CD4-positive, alpha-beta T cell treated with Interleukin-21 for 1 hour (primary cell): ENCODE data around the gene CDH10.

Source experiments
- DNase-seq: peaks from one replicate; pipeline ENCODE4 v3.0.0-alpha.2; 2020

The CDH10 gene

DNA sequence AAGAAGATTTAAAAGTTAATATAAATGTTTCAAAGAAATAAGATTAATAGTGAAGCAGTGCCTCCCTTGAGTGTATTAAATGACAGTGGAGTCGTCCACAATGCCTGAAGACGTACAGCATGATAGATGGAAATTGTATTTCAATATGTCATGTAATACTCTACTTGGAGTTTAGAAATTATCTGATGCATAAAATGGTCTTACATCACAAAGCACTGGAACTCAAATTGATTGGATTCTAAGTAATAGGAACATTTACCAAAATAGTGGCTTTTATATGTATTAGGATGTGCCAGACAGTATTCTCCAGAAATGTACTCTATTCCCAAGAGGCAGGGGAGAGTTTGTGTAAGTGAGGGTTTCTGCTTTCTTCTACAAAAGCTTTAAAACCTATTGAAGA lies 49.4 kb downstream of the CDH10 start:
- DNase-seq = no peak

DNA sequence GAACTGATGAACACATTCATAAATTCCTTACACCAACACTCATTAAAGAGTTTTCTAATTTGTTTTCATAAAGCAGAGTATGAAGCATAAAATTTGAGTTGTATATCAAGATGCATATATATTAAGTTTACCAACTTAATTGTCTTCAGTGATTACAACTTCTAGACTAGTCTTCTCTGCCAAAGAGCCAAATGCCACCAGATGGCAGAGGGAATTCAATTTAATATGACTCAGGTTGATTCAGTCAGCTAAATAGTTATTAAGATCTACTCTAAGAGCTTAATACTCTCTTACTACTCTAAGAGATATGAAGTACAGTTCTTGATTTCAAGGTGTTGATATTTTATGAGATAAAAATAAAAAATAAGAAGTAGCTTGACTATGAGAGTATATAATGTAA lies 53.4 kb downstream of the CDH10 start:
- DNase-seq = no peak

DNA sequence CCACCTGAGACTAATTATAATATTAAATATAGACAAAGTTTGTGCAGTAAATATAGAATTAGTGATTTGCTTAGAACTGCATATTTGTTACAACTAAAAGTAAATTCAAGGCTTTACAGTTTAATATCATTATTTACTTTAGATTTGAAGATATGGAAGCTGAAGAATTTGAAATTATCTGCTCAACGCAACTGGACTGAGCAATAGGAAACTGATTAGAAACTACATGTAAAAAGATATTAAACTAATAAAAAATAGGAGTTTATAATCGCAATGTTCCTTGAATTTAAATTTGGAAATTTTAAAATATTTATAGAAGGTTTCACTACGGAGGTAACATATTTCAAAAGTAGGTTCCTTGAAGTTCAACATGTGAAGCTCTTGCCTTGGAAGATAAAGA lies 55.2 kb downstream of the CDH10 start:
- no peak for DNase-seq

DNA sequence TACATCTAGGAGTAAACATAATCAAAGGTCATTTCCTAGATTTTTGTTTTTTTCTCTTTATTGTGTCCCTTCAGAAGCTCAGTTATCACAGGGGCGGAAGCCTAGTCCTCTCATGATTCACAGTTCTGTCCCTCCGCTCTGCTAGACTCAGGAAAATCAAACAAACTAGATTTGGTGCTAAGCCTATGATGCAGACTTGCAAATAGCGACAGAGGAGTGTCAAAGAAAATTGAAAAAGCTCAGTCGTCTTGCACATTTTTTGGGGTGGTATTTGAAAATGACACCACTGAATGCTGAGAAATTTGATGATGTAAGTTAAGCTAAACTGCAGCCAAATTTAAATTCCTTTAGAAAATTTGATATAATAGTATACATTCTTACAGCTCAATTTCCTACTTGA lies 59.0 kb downstream of the CDH10 start:
- no peak for DNase-seq

DNA sequence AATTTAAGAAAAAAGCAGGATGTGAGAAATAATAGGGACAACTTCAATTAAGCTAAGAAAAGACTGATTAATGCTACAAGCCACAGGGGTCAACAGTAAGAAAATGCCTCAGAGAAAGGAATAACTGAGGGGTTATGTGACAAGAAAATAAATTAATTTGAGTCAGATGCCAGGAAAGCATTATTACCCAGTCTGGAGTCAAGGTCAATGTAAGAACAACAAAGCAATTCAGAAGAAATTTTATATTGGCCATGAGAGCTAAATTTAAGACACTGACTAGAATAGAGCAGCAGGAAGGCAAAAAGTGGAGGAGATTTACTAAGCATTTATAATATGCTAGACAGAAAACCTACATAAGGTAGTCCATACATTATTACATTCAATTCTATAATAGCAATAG lies 73.5 kb downstream of the CDH10 start:
- DNase-seq = no peak

DNA sequence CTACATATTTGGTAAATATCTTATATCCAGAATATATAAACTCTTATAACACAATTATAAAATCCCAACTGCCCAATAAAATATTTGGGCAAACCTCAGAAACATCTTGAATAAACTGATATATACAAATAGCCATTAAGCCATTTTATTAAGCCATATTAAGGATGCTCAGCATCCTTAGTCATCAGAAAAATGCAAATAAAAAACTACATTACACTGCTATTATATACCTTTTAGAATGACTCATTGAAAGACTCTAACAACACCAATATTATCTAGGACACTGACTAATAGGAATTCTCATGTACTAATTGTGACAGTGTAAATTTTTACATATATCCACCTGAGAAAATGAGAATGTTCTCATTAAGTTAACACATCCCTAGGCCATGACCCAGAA lies 77.8 kb downstream of the CDH10 start:
- no peak for DNase-seq

DNA sequence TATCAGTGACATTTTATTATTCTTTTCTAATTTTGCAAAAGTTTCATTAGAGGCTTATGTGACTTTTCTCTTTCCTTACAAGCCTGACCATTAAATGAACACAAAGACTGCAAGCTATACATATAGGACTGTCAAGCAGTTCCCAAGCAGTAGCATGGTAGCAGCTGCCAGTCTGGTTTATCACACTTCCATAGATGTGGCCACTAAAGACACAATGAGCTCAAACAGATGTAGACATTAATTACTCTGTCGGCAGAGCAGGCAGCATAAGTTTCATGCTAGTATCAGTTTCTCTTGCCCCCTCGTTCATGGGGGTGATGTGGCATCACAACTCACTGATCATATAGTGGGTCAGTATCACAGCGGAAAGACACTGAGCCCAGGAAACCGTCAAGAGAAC lies 89.5 kb downstream of the CDH10 start:
- DNase-seq = no peak

DNA sequence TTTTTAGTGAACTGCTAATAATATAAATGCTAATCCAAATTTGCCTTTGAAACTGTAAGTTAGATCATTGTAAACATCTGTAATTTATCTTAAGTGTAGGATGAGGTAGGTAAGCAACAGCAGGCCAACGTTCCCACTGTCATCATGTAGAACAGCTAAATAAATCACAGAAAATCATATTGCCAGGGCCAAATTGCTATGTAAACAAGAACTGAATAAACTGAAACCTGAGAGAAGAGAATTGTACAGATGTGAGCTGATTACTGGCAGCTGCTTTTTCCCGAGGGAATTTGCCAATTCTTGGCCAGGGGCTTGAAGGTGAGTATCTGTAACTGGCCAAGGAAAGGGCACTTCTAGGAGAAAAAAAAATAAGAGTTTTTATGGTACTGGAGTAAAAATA lies 97.6 kb downstream of the CDH10 start:
- no peak for DNase-seq

DNA sequence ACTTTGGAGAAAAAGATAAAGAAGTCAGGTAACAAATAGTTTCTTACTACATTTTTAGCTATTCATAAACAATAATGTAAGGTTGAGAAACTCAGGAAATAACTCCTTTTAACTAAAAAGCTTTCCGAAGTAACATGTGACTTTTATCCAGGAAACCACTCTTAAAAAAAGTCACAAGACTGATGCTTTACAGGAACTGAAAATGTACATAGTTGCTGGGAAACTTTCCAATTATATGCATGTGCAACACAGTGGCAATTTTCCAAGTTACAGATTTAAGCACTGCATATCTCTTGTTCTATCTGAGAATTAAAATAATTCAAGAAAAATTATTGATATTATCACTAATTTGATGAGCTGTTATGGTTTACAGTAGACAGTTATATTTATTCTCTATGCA lies 105.2 kb downstream of the CDH10 start:
- no peak for DNase-seq

DNA sequence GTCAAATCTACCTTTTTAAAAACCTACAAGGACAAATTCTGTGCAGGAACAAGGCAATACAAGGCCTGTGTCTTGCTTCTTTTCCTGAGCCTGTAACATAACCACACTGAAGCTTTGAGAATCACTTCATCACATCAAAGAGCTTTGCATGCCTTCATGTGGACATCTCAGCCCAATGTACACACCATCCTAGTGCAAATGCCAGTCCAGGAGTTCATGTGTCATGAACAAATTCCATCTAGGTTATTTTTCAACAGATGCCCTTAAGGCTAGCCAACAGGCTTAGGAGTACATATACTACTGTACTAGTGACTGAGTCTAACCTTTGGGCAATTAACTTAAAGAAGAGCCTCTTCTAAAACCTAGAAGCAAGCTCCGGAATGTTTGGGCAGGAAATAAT lies 106.4 kb downstream of the CDH10 start:
- DNase-seq = no peak

DNA sequence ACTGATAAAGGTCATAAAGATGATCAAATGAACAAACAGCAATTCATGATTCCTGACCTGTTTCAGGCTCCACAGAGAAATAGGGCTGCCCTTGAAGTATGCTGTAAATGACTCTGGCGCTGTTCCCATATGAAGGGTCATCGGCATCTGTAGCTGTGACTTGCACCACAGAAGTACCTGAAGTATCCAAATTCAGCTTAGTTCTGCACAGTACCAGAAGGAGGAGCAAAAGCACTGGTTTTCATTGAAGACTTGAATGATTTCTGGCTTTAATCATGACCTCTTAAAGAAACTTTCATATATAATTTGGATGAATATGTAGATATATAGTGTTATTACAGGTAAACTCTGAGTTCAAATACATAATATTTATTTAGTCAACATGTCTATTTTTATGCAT lies 109.1 kb downstream of the CDH10 start:
- no peak for DNase-seq

DNA sequence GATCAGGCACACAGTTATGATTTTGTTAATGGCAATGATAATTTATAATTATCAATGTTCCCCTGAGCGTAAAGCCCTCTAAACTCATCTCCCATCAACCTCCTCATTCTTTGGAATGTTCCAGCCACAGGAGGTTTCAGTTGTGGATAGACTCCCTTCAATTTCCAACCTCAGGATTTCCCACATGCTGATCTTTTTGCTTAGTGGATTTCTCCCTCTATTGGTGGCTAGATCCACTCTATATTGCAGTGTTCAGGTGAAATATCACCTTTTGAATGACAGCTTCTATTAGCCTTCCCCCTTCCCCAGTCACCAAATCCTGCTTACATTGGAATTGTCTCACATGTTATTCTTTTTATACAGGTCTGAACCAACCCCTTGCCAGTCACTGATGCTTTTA lies 113.9 kb downstream of the CDH10 start:
- no peak for DNase-seq

DNA sequence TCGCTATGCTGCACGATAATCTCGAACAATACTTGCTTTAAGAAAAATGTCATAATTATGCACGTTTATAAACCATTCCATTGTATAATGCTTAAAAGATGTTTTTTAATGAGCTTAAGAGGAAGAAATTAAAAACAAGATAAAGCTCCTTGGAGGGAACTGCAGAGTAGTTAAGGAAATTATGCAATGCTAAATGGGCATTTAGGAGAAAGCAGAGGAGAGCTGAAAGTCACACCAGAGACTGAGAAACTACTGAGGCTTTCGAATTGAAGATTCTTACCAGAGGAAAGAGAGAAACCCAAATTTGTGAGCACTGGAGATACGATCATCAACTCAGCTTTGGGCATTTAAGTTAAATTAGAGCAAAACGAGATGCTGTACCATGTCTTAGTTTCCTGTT lies 119.4 kb downstream of the CDH10 start:
- DNase-seq = no peak

DNA sequence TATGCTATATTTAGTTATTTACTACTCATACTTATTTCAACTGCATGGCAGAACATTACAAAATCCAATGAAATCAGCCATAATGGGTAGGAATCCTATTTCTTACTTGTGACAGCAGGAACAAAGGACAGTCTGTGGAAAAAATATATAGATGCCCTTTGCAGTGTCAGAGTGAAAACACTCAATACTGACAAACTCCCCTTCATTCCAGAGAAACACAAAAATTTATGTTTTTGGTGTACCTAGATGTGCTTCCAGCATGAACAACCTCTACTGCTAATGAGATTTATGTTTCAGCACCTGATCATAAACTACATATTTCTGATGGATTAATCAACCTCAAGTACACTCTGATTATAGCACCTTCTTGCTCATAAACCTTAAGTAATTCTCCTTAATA lies 132.4 kb downstream of the CDH10 start:
- no peak for DNase-seq

DNA sequence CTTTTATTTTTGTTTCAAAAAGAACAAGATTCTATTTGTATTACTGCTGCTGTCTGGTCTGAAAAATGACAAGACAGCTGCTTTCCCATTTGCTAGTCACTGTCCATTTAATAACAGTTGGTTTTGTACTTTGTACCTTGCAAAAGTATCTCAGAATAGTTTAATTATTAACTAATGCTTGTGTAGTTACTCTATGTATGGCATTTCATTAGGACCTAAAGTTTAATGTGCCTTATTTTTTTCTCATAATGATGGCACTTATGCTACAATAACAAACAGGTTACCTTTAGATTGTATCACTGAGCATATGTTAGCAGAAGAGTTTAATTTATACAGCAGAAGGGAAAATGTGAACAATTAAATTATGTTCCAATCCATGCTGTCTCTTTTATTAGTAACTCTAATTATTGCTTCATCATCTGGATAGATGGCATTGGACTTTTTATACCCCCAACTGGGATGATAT lies 134.2 kb downstream of the CDH10 start:
- DNase-seq = no peak

DNA sequence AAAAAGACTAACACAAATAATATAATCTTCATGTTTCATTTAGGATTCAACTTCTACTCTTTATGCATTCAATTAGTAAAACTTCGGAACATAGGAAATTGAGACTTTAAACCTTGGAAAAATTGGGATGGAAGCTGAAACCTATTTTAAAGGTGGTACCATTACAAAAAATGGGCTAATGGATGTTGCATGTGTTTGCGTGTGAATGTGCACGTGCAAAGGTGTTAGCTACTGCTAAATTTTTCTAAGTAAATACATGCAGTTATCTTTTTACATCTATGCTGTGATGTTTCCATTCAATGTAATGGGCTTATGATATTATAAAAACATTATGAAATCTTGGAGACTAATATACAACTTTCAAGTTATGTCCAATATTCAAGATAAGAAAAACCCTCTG lies 134.8 kb downstream of the CDH10 start:
- DNase-seq = no peak

DNA sequence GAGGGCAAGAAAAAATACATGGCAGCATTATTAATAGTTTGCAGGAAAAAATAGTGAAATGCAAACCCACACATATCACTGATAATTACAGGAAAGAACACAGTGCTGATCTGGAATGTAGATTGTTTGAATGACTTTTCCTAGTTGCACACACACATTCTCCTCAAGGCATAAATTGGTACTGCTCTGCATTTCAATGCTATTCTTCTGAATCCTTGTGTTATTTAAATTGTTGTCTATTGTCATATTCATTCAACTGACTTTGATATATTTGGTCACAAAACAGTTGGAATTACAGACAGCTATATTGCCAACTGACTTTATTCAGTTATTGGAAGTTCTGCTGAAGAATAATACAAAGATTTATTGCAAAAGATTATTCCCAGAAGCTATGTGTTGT lies 139.5 kb downstream of the CDH10 start:
- no peak for DNase-seq

DNA sequence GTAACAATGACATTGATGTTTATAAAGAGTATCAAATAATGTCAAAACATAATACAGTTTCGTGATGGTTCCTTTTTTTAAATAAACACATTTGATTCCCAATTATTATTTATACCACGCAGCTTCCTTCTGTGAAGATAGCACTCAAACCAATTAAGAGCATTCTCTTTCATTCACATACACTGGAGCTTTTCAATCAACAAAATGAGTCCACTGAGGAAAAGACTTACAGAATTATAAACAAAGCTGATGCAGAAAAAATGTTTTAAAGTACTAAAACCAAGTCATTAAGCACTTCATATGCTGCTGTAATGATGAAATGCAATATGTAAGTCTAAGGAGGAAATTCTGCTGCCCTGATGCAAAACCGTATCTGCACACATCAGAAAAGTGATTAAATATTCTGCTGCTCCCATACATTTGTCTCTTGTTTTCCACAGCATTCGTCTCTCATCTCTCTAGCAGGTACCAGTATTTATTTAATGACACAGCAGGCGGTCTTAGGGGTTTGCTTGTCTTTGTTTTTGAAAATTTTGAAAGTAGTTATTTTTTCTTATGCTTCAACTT lies 147.1 kb downstream of the CDH10 start:
- no peak for DNase-seq

DNA sequence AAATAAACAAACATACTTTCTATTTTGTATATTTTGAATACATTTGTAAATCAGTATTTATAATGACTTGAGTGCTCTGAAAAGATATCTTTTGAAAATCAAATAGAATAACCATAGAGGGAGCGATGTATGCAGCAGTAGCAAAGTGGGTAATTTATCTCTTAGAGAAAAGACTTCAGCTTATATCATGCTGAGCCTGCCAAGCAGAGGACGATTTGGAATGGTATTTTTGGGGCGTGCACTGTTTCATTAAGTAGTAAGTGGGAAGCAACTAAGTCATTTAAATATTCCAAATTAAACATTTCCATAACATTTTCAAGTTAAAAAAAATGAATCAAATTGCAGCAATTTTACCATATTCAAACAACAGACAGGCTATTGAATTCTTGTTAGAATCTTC lies 147.6 kb downstream of the CDH10 start:
- no peak for DNase-seq

DNA sequence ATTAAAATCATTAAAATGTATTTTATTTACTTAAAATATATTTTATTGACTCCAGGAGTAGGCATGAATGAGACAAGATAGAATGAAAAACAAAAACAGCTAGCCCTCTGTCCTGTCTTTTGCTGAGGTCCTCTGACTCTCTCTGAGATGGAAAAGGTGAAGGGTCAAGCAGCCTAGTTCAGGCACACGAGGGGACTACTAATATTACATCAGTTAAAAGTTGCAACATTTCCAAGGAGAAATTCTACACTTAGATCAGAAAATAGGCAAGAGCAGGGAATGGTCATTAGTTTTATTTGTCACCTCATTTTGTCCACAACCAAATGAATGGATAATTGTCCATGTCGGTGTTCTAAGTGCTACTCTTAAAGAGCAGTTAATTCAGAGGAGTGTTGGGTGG lies 148.5 kb downstream of the CDH10 start:
- DNase-seq = no peak

DNA sequence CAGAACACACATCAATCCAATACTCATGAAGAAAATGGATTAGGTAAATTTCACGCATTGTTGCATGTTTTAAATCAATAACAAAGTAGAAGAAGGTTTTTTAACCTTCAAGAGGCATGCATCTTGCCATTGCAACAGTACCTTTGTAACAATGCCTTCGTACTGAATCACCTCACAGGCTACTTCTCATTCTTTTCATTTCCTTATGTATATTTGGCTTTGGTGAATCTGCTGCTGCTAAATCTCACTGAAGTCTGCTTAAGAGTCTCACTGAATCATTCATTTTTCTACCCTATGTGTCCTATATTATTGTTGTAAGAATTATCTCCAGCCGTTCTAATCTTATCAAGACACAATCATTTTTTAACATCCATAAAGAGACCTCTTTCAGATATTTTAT lies 152.5 kb downstream of the CDH10 start:
- no peak for DNase-seq

DNA sequence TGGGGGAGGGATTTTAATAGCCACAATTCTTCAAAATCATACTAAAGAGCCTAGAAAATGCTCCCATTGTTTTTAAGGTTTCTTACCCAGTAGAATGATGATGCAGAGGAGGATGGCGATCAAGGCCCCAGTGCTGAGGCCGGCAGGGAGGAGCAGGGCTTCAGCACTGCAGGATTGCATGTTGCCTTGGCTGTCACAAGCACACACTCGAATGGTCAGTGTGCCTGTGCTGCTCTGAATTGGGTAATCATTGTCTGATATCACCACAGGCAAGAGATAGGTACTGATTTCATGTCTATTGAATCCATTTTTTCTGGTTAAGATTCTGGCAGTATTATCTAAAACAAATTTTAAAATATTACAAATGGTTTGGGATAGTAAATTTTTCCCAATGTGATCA lies 153.3 kb downstream of the CDH10 start:
- no peak for DNase-seq

DNA sequence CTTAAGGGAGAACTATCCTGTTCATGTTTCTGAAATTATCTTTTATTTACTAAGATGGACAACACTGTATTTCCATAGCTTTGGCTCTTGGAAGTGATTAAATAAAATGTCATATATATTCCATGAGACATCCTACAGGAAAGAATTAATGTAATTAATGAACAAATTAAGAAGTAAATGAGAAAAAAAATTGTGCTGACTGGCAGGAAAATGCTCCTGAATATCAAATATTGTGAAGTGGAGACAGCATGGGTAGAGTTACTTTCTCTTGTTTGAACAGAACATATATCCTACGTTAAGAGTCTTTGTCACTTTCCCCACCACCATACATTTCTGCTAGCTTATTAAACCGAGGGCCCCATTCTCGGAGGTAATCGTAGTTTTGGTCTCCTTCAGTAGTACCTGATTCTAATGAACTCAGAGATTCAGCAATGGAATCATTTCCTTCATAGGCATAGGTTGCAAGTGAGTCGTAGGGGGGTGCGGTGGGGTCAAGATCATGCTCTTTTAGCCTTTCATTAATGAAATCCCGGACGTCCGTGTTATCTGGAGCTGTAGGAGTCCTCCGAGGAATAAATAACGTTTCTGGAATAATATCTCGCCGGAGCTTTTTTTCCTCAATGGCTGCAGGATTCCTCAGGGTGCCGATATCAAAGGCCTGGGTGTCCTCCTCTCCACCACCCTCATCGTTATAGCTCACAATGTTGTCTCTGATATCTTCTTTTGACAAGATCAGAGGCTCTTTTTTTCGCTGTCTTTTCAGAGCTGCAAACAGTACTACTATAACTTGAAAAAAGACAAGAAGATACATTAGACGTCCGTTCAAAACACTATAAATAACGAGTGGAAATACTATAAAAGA lies 157.2 kb downstream of the CDH10 start:
- no peak for DNase-seq

DNA sequence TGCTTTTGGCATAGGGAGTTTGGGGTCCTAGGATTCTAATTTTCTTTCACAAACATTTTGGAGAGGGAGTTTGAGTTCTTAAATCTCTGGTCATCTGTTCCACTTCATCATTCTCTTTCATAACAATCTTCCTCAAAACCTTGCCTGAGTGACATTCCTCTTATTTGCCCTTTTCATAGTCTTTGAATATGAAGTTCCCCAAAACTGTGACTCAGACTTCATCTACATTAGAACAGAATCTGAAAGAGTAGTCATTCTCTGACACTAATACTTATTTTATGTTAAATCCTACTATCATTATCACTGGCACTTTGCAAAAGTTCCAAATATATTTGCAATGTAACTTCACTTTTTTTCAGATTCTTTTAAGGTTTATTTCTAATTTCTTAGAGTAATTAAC lies 163.8 kb downstream of the CDH10 start:
- DNase-seq = no peak

DNA sequence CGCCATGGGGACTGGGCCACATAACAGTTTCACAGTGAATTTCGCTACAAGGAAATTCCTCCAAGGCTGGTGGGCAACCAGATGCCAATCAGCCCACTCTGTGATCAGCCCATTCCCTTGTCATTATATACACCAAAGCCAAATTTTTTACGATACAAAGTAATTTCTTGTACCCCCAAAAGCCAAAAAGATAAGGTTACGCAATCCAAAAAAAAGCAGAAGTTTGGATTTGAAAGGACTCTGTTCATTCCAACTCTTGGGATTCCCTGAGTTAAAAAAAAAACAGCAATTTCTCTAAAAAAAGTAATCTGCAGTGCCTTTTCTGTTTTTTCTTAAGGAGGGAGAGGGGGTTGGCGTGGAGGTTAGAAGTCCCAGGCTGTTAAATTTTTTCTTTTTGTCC lies 166.8 kb downstream of the CDH10 start:
- no peak for DNase-seq
